ENCODE data around the gene RERE. TPM values are rescaled to one million over a fixed set of nuclear protein-coding genes. Genes with fewer than 3 reads are reported as not detected.

The RERE gene
- total RNA-seq, 6 experiments from 2014 or later = 36.5 to 41.6 (median 37.5) TPM

GRCh38 chr1:8536515-8536914, 280.9 kb downstream of the RERE start:
- TF ChIP-seq CTCF (IDR thresholded peaks at IDR 0.05) = no peak
- Mint-ChIP-seq H3K4me1 (ENCODE audit: low read depth) (peaks cover 15% of the 10 kb centered on the region), H3K27ac (no peak overlapping the region), H3K9me3 (no peaks in the 10 kb centered on the region), H3K4me3 (no peak overlapping the region), H3K27me3 (ENCODE audit: insufficient read depth) (no peaks in the 10 kb centered on the region), H3K36me3 (ENCODE audit: low read depth) (0 out of 2 replicates have a peak, but pooled peaks cover 4% of the 10 kb centered on the region)
- DNase-seq = no peak

- 0 out of 2 replicates have a peak, but pooled peaks cover 2% of the 10 kb centered on the region for H3K36me3 Mint-ChIP-seq (ENCODE audit: low read depth)
- no peaks in the 10 kb centered on the region for H3K4me1 Mint-ChIP-seq (ENCODE audit: low read depth)
- no peak for DNase-seq
- no peak overlapping the region for H3K4me3 Mint-ChIP-seq
- no peaks in the 10 kb centered on the region; the same call in 1 of the 2 replicates for H3K27me3 Mint-ChIP-seq (ENCODE audit: insufficient read depth)
- TF ChIP-seq CTCF (IDR thresholded peaks at IDR 0.05) = no peak
- no peaks in the 10 kb centered on the region for H3K9me3 Mint-ChIP-seq
- H3K27ac Mint-ChIP-seq = no peak overlapping the region
Measured at GRCh38 chr1:8533907-8534306, 283.5 kb downstream of the RERE start.

GRCh38 chr1:8533124-8533523, 284.3 kb downstream of the RERE start:
- no peaks in the 10 kb centered on the region for H3K36me3 Mint-ChIP-seq (ENCODE audit: low read depth)
- H3K9me3 Mint-ChIP-seq = no peaks in the 10 kb centered on the region
- no peak overlapping the region for H3K4me3 Mint-ChIP-seq
- H3K4me1 Mint-ChIP-seq (ENCODE audit: low read depth) = no peaks in the 10 kb centered on the region
- no peak for DNase-seq
- no peak for TF ChIP-seq CTCF (IDR thresholded peaks at IDR 0.05)
- no peaks in the 10 kb centered on the region; the same call in 1 of the 2 replicates for H3K27me3 Mint-ChIP-seq (ENCODE audit: insufficient read depth)
- no peak overlapping the region for H3K27ac Mint-ChIP-seq

GRCh38 chr1:8529901-8530300, 287.5 kb downstream of the RERE start:
- no peak overlapping the region for H3K27ac Mint-ChIP-seq
- H3K27me3 Mint-ChIP-seq (ENCODE audit: insufficient read depth) = no peaks in the 10 kb centered on the region; the same call in 1 of the 2 replicates
- no peak for DNase-seq
- no peaks in the 10 kb centered on the region for H3K4me1 Mint-ChIP-seq (ENCODE audit: low read depth)
- no peaks in the 10 kb centered on the region for H3K9me3 Mint-ChIP-seq
- TF ChIP-seq CTCF (IDR thresholded peaks at IDR 0.05) = no peak
- no peak overlapping the region for H3K4me3 Mint-ChIP-seq
- H3K36me3 Mint-ChIP-seq (ENCODE audit: low read depth) = no peaks in the 10 kb centered on the region

- Mint-ChIP-seq H3K9me3 (no peaks in the 10 kb centered on the region), H3K4me3 (no peak overlapping the region), H3K27ac (peak overlapping the region; percentile 8; the same call in 1 of the 2 replicates), H3K36me3 (ENCODE audit: low read depth) (no peaks in the 10 kb centered on the region), H3K27me3 (ENCODE audit: insufficient read depth) (peaks cover 3% of the 10 kb centered on the region), H3K4me1 (ENCODE audit: low read depth) (no peaks in the 10 kb centered on the region)
- TF ChIP-seq CTCF (IDR thresholded peaks at IDR 0.05) = no peak
- DNase-seq = no peak
Measured at GRCh38 chr1:8527941-8528340, 289.5 kb downstream of the RERE start.

Measured in HFFc6 (cell line).